ENCODE measurements around the gene IQCM.

IQCM gene

GRCh38 chr4:149700272-149700671 is 115.4 kb downstream of the IQCM start:
- no peaks in the 10 kb centered on the region for H3K4me1 ChIP-seq
- no peak overlapping the region for H3K4me3 ChIP-seq
- H3K9ac ChIP-seq: no peak overlapping the region
- no peak for TF ChIP-seq Cebpa-rat (IDR thresholded peaks at IDR 0.05)
- no peaks in the 10 kb centered on the region for H4K20me1 ChIP-seq
- no peak overlapping the region for H3K4me2 ChIP-seq
- H3K36me3 ChIP-seq: no peaks in the 10 kb centered on the region
- no peaks in the 10 kb centered on the region for H3K27me3 ChIP-seq
- H3K27ac ChIP-seq: no peak overlapping the region
- no peaks in the 10 kb centered on the region for H3K9me3 ChIP-seq

- TF ChIP-seq Cebpa-rat (IDR thresholded peaks at IDR 0.05): no peak
- Histone ChIP-seq H3K4me2 (no peak overlapping the region), H3K9ac (no peak overlapping the region), H3K9me3 (no peaks in the 10 kb centered on the region), H3K36me3 (no peaks in the 10 kb centered on the region), H3K4me1 (no peaks in the 10 kb centered on the region), H3K27ac (no peak overlapping the region), H4K20me1 (no peaks in the 10 kb centered on the region), H3K27me3 (no peaks in the 10 kb centered on the region), H3K4me3 (no peak overlapping the region)
These were observed 116.0 kb downstream of the IQCM start for GRCh38 chr4:149699642-149700041.

DNA sequence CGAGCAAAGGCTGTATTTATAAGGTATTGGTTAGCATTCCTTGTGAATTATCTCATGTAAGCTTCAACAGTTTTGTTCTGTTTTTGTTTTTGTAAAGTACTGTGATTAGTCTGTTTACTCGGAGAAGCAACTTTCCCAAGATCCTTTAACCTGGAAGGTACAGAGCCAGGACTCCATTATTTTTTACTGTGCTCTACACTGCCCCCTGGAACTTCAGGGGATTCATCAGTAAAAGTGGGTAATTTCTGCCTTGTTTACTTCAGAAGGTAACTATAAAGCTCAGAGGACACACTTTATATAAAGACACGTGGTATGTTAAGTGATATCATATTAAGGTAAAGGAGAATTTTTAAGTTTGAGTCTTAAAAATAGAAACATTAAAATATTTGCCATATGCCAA is 124.9 kb downstream of the IQCM start:
- H3K4me2 ChIP-seq: no peak overlapping the region
- no peaks in the 10 kb centered on the region; the same call in 1 of the 2 replicates for H3K9me3 ChIP-seq
- no peaks in the 10 kb centered on the region for H3K36me3 ChIP-seq
- no peaks in the 10 kb centered on the region for H3K4me1 ChIP-seq
- no peak overlapping the region for H3K27ac ChIP-seq
- no peak overlapping the region for H3K9ac ChIP-seq
- H4K20me1 ChIP-seq: no peaks in the 10 kb centered on the region
- H3K4me3 ChIP-seq: no peak overlapping the region
- H3K27me3 ChIP-seq: no peaks in the 10 kb centered on the region
- TF ChIP-seq Cebpa-rat (IDR thresholded peaks at IDR 0.05): no peak

- no peaks in the 10 kb centered on the region for H3K27me3 ChIP-seq
- peak overlapping the region; percentile 66 for H3K4me2 ChIP-seq
- H3K4me1 ChIP-seq: peaks cover 17% of the 10 kb centered on the region
- H3K9ac ChIP-seq: no peak overlapping the region
- no peaks in the 10 kb centered on the region; the same call in 1 of the 2 replicates for H3K9me3 ChIP-seq
- H3K27ac ChIP-seq: no peak overlapping the region
- no peaks in the 10 kb centered on the region for H3K36me3 ChIP-seq
- H3K4me3 ChIP-seq: no peak overlapping the region
- H4K20me1 ChIP-seq: no peaks in the 10 kb centered on the region
- TF ChIP-seq Cebpa-rat (IDR thresholded peaks at IDR 0.05): no peak
These were observed 131.1 kb downstream of the IQCM start for GRCh38 chr4:149684516-149684915.

DNA sequence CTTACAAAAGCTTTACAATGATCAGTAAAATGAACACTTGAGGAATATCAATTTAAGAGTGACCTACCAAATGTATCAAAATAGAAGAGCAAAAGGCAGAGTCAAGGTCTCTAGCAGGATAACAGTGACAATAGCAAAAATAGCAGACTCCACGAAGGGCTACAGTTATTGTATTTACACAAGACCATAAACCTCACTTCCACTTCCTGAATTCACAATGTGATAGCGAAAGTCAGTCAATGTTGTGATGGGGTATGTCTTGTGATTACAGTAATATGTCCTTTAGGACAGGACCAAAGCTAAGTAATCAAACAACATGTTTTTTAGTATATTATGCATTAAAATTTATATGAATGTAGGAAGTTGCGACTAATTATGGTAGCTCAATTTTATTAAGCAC is 139.6 kb downstream of the IQCM start:
- no peak overlapping the region for H3K4me3 ChIP-seq
- H3K27me3 ChIP-seq: no peaks in the 10 kb centered on the region
- H3K27ac ChIP-seq: no peak overlapping the region
- peaks cover 14% of the 10 kb centered on the region for H3K9me3 ChIP-seq
- no peaks in the 10 kb centered on the region for H4K20me1 ChIP-seq
- H3K4me1 ChIP-seq: peaks cover 12% of the 10 kb centered on the region
- TF ChIP-seq Cebpa-rat (IDR thresholded peaks at IDR 0.05): no peak
- H3K4me2 ChIP-seq: peak overlapping the region; percentile 8; the same call in 1 of the 2 replicates
- H3K36me3 ChIP-seq: no peaks in the 10 kb centered on the region
- H3K9ac ChIP-seq: no peak overlapping the region

DNA sequence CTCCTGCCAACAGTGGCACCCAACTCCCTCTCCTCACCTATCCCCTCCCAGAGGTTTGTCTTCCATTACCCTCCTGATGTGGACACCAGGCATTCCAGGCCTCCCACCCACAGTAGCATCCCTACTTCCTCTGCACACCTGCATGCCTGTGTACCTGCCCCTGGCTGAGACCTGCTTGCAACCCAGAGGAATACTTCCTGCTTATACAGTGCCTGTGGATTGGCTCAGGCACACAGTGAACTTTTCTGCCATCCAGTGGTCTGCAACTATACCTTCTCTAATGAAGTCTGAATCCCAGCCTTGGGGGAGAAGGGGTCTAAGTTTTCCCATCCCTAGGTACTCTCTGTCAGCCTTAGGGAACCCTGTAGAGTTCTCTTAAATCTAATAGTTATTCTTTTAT is 169.9 kb downstream of the IQCM start:
- Histone ChIP-seq H3K27ac (no peak overlapping the region), H3K4me1 (no peaks in the 10 kb centered on the region)

GRCh38 chr4:149638073-149638472 is 177.6 kb downstream of the IQCM start:
- no peak overlapping the region for H3K4me2 ChIP-seq
- TF ChIP-seq Cebpa-rat (IDR thresholded peaks at IDR 0.05): no peak
- H3K9me3 ChIP-seq: no peaks in the 10 kb centered on the region
- no peaks in the 10 kb centered on the region for H3K4me1 ChIP-seq
- no peak overlapping the region for H3K27ac ChIP-seq
- H3K9ac ChIP-seq: no peak overlapping the region
- H3K36me3 ChIP-seq: no peaks in the 10 kb centered on the region
- H3K4me3 ChIP-seq: no peak overlapping the region
- H3K27me3 ChIP-seq: no peaks in the 10 kb centered on the region
- H4K20me1 ChIP-seq: no peaks in the 10 kb centered on the region

More for the DNA sequence above, 169.9 kb downstream of the IQCM start:
- no peaks in the 10 kb centered on the region for H3K36me3 ChIP-seq
- H3K27me3 ChIP-seq: no peaks in the 10 kb centered on the region
- H3K9ac ChIP-seq: no peak overlapping the region
- no peak overlapping the region for H3K4me2 ChIP-seq
- H4K20me1 ChIP-seq: no peaks in the 10 kb centered on the region
- H3K4me3 ChIP-seq: no peak overlapping the region
- no peak for TF ChIP-seq Cebpa-rat (IDR thresholded peaks at IDR 0.05)
- no peaks in the 10 kb centered on the region for H3K9me3 ChIP-seq

DNA sequence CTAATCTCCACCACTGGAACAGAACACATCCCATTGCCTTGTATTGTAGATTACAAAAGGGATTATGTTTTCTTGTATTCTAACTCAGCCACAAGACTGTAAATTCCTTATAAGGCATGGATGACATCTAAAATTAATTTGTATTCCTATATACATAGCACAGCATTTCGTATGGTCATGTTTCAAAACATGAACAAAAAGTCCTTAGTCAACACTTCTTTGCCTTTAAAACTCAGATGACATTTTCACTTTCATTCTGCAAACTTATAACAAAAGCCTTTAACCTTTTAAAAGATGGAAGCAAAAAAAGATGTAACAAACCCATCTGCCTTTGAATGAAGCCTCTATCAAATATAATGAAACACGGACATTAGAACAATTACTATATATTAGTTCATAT is 181.3 kb downstream of the IQCM start:
- no peaks in the 10 kb centered on the region for H3K27me3 ChIP-seq
- TF ChIP-seq Cebpa-rat (IDR thresholded peaks at IDR 0.05): no peak
- H3K4me3 ChIP-seq: no peak overlapping the region
- H3K9ac ChIP-seq: no peak overlapping the region
- no peak overlapping the region for H3K4me2 ChIP-seq
- H4K20me1 ChIP-seq: no peaks in the 10 kb centered on the region
- H3K27ac ChIP-seq: no peak overlapping the region
- H3K9me3 ChIP-seq: no peaks in the 10 kb centered on the region
- H3K36me3 ChIP-seq: no peaks in the 10 kb centered on the region
- no peaks in the 10 kb centered on the region for H3K4me1 ChIP-seq

DNA sequence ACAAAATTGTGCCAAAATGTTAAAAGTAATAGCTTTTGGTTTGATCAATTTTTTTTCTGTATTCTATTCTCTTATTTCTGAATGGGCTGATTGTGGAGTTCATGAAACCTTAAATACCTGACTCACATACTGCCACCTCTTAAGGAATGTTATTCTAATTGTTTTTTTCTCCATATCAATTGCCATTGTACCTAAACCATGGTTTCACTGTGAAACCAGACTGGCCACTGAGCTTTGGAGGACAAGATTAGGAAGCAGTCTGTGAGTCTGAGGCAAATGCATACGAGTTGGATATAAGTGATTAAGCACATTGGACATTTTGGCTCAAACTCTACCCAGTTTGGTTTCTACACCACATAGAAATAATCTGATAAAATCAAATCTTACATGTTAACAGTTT is 184.0 kb downstream of the IQCM start:
- no peaks in the 10 kb centered on the region for H3K36me3 ChIP-seq
- H4K20me1 ChIP-seq: no peaks in the 10 kb centered on the region
- no peaks in the 10 kb centered on the region for H3K27me3 ChIP-seq
- no peak overlapping the region for H3K27ac ChIP-seq
- no peak overlapping the region for H3K4me2 ChIP-seq
- no peak for TF ChIP-seq Cebpa-rat (IDR thresholded peaks at IDR 0.05)
- H3K4me1 ChIP-seq: no peaks in the 10 kb centered on the region
- H3K4me3 ChIP-seq: no peak overlapping the region
- H3K9me3 ChIP-seq: no peaks in the 10 kb centered on the region
- no peak overlapping the region for H3K9ac ChIP-seq

GRCh38 chr4:149630064-149630463 is 185.6 kb downstream of the IQCM start:
- Histone ChIP-seq H3K9ac (no peak overlapping the region), H3K9me3 (no peaks in the 10 kb centered on the region), H3K27me3 (no peaks in the 10 kb centered on the region), H3K4me2 (no peak overlapping the region), H3K4me3 (no peak overlapping the region), H3K36me3 (no peaks in the 10 kb centered on the region), H4K20me1 (no peaks in the 10 kb centered on the region), H3K4me1 (no peaks in the 10 kb centered on the region), H3K27ac (no peak overlapping the region)
- TF ChIP-seq Cebpa-rat (IDR thresholded peaks at IDR 0.05): no peak
